GM21619 (cell line): ENCODE measurements around the gene IGSF6.
"Not testable (repeated sequence)": the region's sequence is repeated elsewhere in the genome, so short reads cannot be mapped to it uniquely, and the experiment has no call there.

Source experiments
- ATAC-seq: cut with Tn5 transposase; IDR thresholded peaks from one replicate; pipeline ENCODE4 v1.9.1; 2021; ENCODE audit not compliant: unreplicated experiment

The IGSF6 gene

GRCh38 chr16:21630866-21631265 lies 21.5 kb downstream of the IGSF6 start:
- not testable (repeated sequence) for ATAC-seq

GRCh38 chr16:21629616-21630539 lies 22.5 kb downstream of the IGSF6 start:
- not testable (repeated sequence) for ATAC-seq

GRCh38 chr16:21628772-21629171 lies 23.6 kb downstream of the IGSF6 start:
- ATAC-seq, result no peak

GRCh38 chr16:21628121-21628726 lies 24.2 kb downstream of the IGSF6 start:
- no peak for ATAC-seq

GRCh38 chr16:21626659-21627277 lies 25.6 kb downstream of the IGSF6 start:
- no peak for ATAC-seq

DNA sequence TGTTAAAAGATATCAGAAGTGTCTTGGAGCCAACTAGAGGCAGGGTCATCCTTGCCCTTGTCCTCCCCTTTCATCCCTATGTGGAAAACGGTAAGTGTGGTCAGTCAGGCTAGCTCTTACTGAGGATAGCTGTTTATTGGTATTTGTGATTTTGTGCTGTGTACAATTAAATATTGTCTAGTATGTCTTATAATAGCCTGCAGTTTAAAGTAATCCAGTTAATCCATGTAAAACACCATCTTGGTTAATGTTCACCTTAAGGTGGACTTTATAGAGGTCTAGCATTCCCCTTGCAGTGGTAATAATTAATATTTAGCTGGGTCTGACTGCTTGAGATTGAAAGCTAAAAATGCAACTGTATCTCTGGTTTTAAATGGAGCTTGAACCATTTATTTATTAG lies 27.4 kb downstream of the IGSF6 start:
- ATAC-seq, result no peak

DNA sequence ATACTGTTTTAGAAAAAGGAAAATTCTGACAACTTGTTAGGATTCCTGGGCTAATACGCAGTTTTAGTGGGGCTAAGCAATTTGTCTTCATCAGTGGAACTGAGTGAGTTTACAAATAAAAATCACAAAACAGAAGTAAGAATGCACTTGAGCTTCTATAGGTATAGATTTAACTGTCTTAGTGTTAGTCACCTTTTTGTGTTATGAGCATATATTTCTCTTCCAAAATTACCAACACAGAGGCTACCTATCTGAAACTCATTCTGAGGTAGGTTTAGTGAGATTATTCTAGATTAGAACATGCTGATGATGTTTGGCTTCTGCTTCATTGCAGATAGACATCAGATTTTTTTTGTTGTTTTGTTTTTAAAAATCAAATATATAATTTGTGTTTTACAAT lies 29.9 kb downstream of the IGSF6 start:
- no peak for ATAC-seq

DNA sequence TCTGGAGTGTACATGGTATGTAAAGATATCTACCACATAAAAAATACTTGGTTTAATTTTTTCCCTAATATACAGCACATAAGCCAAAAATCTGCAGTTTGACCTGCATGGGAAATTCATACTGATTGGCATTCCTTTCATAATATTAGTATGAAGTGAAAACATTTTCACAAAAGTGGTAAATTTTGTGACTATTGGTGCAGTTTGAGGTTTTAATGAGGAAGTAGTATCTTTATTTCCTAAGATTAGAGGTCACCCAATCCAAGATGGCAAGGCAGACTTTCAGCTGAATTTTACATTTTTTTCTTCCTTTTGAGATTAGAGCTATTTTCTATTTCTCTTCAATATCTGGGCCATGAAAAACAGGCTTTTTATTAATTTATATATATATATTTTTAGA lies 31.8 kb downstream of the IGSF6 start:
- ATAC-seq, result no peak

DNA sequence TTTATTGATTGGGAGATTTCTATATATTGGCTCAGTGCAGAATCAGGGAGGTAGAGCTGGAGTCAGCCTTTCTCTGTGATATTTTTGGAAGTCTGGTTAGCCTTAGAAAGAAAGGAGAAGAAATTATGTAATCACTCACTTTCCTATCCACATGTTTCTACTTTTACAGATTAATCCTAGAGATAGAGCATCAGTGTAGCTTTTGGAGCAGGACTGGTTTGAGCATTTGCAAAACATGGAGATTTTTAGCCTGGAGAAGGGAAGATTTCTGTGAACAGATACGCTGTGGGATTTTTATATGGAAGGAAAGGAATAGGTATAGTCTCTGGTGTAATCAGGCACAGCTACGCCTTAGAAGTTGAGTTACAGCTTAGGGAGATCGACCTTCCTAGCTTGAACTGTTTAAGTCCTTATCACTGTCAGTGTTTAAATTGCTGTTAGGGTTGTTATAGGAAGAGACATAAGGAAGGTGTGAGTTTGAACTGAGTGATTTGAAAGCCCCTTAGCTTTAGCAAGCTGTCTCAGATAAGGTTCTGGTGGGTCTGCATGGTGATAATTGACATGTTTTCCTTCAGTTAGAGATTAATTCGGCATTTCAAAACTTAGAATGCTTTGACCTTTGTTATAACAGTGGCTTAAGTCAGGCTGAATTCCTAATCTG lies 32.5 kb downstream of the IGSF6 start:
- no peak for ATAC-seq

- no peak for ATAC-seq
These were observed 34.1 kb downstream of the IGSF6 start for GRCh38 chr16:21618281-21618680.

DNA sequence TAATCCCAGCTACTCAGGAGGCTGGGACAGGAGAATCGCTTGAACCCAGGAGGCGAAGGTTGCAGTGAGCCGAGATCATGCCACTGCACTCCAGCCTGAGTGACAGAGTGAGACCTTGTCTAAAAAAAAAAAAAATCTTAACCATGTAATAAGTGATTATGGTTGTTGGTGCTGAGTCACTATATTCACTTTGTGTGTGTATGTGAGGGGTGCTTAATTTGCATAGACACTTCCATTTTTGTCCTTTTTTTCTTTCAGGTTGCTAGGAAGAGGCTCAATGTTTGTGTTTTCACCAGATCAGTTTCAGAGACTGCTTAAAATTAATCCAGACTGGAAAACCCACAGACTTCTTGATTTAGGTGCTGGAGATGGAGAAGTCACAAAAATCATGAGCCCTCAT lies 34.8 kb downstream of the IGSF6 start:
- ATAC-seq, result no peak

GRCh38 chr16:21614896-21615295 lies 37.5 kb downstream of the IGSF6 start:
- ATAC-seq, result no peak

GRCh38 chr16:21613781-21614180 lies 38.6 kb downstream of the IGSF6 start:
- ATAC-seq, result no peak

- no peak for ATAC-seq
These were observed 39.0 kb downstream of the IGSF6 start for GRCh38 chr16:21613361-21613760.

DNA sequence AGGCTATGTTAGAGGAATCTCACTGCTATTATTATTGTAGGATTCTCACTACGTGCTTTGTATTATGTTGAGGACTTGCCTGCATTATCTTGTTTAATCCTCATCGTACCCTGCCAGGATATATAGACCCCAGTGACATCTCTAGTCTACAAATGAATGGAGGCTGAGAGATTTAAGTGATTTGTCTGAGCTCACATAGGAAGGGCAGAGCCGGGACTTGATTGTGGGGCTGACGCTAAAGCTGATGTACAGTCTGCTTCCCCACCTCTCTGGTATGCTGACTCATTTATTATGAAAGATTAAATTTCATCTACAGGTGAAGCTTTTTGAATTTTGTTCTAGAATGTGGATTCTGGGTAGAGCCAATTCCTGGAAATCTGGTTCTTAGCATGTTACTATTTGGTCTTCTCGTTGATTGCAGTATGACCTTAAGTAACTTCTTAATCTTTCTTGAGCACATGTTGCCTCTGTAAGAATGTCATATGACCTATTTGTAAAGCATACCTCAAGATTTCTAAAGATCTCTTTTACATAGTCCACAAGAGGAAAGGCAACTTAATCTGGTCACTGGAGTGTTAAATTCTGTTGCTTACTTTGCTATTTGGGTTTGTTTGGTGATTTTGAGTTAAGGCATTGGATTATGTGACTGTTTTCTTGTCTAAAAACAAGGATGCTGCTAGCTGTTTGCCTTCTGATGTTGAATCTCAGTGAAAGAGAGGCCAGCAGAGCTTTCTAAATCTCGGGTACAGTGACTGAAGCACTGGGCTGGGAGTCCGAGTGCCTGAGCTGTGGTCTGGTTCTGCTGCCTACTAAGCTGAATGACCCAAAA lies 40.6 kb downstream of the IGSF6 start:
- ATAC-seq, result no peak

DNA sequence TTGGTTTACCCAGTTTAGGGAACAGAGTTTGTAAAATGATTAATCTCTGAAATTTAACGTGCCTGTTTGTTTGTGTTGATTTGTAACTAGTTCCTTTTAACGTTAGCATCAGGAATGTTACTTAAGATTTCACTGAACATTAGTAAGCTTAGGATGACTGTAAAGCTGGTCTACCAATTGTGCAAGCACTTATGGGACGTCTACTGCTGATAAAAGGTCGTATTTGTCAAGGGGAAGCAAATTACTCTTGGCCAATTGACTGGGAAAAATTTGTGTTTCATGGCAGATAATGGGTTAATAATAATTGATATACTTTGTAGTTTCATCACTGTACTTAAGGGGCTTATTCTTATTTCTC lies 41.2 kb downstream of the IGSF6 start:
- no peak for ATAC-seq

- ATAC-seq, result no peak
These were observed 41.6 kb downstream of the IGSF6 start for GRCh38 chr16:21610766-21611165.

DNA sequence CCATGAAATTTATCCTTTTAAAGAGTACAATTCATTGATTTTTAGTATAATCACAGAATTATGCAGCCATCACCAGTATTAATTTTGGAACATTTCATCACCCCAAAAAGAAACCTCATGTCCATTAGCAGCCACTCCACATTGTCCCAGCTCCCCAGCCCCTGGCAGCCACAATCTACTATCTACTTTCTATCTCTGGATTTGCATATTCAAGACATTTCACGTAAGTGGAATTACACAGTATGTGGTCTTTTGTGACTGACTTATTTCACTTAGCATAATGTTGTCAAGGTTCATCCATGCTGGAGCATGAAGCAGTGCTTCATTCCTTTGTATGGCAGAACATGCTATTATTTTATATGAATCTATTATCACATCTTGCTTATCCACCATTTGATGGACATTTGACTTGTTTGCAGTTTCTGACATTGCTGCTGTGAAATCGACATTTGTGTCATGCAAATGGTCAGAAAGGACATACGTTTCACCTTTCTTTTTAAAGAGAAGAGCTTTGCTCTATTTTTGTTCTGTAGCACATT lies 42.3 kb downstream of the IGSF6 start:
- ATAC-seq, result no peak

DNA sequence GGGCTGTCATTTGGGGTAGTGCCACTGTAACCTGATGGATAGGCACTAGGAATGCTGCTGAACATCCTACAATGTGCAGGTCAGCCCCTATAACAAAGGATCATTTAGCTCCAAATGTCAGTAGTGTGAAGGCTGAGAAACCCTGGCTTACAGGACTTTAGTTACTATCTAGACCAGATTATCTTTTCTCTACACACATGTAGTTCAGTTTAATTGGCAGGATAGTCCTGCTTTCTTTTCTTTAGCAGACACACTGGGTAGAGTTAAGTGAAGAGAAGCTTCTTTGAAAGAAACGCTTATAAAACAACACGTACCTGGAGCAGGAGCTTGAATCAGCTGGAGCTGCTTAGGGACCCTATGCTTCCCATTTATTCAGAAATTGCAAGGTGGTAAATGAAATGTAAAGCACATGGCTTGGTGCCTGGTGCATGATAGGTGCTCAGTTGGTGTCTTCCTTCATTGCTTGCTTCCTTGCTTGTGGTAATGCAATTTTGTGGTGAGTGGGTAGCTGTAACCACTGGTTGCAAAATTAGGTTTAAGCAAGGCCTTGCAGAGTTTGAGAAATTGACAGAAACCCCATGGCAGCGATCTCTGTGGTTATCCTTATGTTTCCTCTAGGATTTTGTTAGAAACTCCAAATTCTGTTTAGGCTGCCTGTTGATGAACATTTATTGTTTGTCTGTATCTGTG lies 43.6 kb downstream of the IGSF6 start:
- ATAC-seq, result no peak

GRCh38 chr16:21605848-21606247 lies 46.6 kb downstream of the IGSF6 start:
- not testable (repeated sequence) for ATAC-seq
